Measurements from ENCODE around the gene TECR.
A peak's percentile ranks its signal among the peaks of the same experiment; 100 is the strongest.
"Not testable (repeated sequence)": the region's sequence is repeated elsewhere in the genome, so short reads cannot be mapped to it uniquely, and the experiment has no call there.

The TECR gene

GRCh38 chr19:14540741-14541525 is 11.5 kb downstream of the TECR start:
- DNase-seq: no peak

DNA sequence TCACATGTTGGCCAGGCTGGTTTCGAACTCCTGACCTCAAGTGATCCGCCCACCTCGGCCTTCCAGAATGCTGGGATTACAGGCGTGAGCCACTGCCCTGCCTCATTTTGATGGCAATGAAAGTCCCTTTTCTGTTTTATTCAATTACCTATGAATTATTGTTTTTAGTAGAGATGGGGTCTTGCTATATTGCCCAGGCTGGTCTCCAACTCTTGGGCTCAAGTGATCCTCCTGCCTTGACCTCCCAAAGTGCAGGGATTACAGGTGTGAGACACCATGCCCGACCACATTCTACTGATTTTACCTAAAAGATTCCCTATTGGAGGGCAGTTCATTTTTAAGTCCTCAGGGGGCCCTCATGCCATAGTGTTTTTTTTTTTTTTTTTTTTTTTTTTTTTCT is 12.6 kb downstream of the TECR start:
- DNase-seq: not testable (repeated sequence)

GRCh38 chr19:14542711-14543328 is 13.4 kb downstream of the TECR start:
- no peak for DNase-seq

GRCh38 chr19:14544047-14544446 is 14.7 kb downstream of the TECR start:
- no peak for DNase-seq

GRCh38 chr19:14544977-14545715 is 15.8 kb downstream of the TECR start:
- peak; percentile 88 for DNase-seq

GRCh38 chr19:14545716-14546082 is 16.3 kb downstream of the TECR start:
- DNase-seq: no peak

DNA sequence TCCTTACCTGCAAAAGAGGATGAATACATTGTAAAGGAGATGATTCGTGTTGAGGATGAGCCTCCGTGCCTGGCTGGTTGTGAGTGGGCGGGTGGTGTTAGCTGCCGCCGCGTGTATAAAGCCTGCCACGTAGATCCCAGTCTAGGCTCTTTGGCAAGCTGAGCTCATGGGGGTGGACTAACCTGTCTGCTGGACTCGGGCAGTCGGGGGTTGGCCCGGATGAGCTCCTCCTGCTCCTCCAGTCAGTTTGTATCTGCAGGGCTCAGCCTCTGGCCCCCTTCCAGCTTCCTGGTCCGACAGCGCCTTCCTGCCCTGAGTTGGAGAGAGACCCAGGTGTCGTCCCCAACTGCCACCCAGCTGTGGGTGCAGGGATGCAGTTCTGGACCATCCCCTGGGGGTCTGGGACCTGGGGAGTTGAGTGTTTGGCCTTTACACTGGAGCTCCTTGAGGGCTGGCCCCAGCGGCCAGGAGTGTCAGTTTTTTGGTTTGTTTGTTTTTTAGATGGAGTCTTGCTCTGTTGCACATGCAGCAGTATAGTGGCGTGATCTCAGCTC is 20.9 kb downstream of the TECR start:
- DNase-seq: no peak

GRCh38 chr19:14551134-14552005 is 22.0 kb downstream of the TECR start:
- DNase-seq: peak; percentile 42

- not testable (repeated sequence) for DNase-seq
Observed at GRCh38 chr19:14552006-14552360, 22.6 kb downstream of the TECR start.

DNA sequence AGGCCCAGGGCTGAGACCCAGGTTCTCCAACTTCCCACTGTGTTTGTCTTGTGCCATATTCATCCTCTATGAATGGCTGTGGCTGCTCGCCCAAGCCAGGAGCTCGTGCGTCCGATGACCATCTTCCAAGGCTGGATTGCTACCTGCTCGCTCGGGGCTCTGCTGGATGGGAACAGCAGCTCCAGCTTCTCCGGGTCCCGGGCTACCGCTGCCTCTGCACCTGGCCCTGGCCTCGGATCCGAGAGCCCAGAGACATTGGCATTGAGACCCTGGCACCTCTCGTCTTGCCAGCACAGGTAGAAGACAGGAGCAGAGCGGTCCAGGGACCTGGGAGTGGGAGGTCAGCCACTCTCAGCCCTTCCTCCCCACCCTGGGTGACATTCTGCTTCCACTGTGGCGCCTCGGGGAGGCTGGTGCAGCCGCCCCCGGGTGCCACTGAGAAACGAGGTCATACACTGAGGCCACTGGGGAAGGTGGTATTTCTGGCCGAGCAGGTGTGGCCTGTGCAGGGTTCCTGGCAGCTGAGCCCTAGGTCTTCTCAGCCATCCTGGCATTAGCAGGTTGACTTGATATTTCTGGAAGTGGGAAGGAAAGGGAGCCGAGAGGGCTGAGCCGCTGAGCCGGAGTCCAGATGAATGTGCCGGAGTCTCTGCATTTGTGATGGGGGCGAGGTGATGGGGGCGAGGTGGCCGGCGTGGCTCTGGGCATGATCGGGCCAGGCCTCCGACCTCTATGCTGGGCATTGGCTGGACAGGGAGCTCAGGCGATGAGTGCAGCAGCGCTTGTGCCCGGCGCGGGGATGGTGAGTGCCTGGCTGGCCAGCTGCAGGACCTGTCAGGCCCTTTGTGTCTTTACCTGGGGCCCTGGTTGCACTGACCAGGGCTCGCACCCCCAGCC is 23.9 kb downstream of the TECR start:
- no peak for DNase-seq

- no peak for DNase-seq
Observed at GRCh38 chr19:14553939-14554243, 24.5 kb downstream of the TECR start.

- peak; percentile 58 for DNase-seq
Observed at GRCh38 chr19:14554382-14554812, 25.0 kb downstream of the TECR start.

DNA sequence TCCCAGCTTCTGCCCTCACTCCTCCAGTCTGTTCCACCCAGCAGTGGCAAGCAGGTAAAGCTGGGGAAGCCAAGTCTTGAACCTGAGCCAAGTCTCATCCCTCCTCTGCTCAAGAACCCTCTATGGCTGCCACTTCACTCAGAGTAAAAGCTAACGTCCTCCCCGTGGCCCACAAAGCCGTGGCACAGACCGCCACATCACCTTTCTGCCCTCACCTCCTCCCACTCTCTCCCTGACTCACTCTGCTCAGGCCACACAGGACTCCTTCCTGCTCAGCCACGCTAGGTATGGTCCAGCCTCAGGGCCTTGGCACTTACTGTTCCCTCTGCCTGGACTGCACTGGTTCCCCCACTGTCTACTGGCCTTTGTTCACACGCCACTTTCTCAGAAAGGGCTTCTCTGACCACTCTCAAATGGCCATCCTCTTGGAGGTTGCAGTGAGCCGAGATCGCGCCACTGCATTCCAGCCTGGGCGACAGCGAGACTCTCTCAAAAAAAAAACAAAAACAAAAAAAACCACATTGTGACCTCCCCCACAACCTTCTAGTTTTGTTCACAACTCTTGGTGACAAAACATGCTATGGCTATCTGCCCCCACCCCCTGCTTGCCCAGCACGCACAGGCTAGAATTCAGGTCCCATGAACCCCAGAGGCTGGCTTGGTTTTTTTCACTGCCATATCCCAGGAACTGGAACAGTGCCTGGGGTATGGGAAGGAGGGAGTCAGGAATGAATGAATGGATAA is 26.7 kb downstream of the TECR start:
- no peak for DNase-seq

- peak; percentile 34 for DNase-seq
Observed at GRCh38 chr19:14556662-14557188, 27.3 kb downstream of the TECR start.

DNA sequence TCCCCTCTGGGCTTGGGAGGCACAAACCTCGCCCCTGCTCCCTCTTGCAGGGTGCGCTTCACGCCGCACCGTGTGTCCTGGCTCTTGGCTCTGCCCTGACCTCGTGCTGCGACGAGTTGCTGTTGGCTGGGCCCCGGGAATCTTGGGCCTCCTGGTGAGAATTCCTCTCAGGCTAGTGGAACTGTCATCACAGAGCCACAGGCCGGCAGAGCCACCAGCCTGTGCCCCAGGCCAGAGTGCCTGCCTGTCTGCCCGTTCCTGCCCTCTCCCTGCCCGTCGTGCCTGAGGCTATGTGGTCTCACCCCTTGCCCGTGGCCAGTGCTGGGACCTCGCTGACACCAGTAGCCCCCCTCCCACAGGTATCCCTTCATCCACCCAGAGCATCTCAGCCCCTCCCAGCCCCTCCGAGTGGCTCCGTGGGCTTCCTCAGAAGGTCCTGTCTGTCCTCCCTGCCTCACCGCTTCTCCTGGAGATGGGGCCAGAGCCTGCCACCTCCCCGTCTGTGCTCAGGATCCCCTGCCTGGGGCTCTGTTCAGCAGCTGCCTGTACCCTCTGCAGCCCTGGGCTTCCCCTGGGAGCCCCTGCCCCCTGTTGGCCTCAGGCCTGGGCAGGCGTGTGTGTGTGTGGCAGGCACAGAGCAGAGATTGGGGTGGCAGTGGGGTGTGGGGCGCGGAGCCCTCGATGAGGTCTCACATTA is 29.1 kb downstream of the TECR start:
- no peak for DNase-seq

GRCh38 chr19:14559916-14560775 is 30.8 kb downstream of the TECR start:
- no peak for DNase-seq

DNA sequence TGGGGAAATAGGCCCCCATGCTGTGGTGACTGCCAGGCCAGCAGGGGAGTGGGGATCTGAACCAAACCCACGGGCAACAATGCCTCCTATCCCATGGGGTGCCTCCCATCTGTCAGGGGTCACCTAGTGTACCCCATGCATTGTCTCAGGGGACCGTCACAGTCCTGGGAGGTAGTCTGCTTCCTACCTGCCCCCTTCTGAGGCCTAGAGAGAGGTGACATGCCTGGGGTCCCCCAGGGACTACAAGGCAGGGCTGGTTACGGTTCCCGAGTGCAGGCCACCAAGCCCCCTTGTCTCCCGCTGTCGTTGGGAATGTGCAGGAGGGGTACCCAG is 31.3 kb downstream of the TECR start:
- no peak for DNase-seq

DNA sequence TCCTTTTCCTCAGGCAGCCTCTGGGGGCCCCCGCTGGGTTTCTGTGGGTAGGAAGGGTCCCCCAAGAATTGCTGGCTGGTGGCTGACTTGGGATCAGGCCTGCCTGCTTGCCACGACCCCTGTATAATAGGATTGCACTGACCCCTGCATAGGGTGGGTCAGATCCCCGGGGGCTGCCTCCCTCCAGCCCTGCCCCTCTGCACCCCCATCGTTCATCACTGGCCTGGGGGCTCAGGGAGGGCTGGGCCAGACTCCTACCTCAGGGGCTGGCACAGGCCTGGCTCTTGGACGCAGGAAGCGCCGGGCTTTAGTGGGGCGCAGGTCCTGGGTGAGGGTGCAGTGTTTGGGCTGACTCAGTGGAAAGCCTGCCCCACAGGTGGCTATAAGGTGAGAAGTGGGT is 31.9 kb downstream of the TECR start:
- no peak for DNase-seq

DNA sequence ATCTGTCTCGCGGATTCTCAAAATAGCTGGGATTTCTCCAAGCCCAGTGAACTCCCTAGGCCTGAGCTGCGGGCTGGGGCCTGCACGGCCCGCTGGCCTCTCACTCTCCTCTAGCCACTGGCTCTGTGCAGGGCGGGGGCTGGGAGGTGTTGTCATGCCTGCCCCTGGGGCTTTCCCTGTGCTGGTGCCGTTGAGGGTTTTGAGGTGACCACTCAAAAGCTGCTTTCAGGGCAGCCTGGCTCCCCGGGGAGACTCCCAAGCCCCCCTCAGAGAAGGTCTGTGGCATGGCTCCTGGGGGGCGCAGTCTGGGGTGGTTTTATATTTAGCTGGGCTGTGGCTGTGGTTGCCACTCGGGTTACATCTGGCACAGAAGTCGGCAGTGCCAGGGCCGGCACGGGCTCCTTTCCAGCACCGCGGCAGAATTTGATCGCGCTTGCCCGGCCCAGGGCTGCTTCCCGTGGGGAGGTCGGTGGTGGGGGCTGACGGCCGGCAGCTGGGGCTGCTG is 32.5 kb downstream of the TECR start:
- no peak for DNase-seq

All from NCI-H1694 treated with DMSO at 0.1 percent for 48 hours (cell line).